GM18868 (cell line): ENCODE data around the gene TAF5L.
A peak's percentile ranks its signal among the peaks of the same experiment; 100 is the strongest.
"Not testable (repeated sequence)": the region's sequence is repeated elsewhere in the genome, so short reads cannot be mapped to it uniquely, and the experiment has no call there.

ENCODE experiments used
- ATAC-seq: cut with Tn5 transposase; IDR thresholded peaks from one replicate; pipeline ENCODE4 v1.9.1; 2021; ENCODE audit warnings: mild to moderate bottlenecking, moderate library complexity; ENCODE audit not compliant: unreplicated experiment

TAF5L gene

DNA sequence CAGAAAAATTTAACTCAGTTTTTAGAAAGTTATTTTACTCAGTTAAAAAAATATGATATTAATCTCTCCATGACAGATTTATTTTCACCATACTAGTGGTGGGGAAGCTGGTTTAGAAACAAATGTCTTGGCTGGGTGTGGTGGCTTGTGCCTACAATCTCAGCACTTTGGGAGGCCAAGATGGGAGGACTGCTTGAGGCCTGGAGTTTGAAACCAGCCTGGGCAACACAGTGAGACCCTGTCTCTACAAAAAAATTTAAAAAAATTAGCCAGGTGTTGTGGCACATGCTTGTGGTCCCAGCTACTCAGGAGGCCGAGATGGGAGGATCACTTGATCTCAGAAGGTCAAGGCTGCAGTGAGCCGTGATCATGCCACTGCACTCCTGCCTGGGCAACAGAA lies 17.3 kb downstream of the TAF5L start:
- no peak for ATAC-seq

DNA sequence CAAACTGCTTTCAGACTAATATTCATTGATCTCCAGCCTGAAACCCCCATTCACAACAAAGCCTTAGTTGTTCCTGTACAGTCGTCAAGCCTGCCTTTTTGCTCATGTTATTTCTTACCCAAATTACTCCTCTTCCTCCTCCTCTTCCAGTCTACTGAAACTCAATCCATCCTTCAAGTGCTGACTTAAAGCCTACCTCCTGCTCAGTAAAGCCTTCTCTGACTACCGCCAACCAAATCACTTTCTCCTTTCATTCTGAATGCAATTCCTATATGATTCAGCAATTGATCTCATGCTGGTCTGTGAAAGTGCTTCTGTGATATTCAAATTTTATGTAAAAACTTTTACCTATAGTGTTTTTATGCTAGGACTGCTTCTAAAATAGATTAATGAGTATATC lies 18.6 kb downstream of the TAF5L start:
- ATAC-seq, result no peak

DNA sequence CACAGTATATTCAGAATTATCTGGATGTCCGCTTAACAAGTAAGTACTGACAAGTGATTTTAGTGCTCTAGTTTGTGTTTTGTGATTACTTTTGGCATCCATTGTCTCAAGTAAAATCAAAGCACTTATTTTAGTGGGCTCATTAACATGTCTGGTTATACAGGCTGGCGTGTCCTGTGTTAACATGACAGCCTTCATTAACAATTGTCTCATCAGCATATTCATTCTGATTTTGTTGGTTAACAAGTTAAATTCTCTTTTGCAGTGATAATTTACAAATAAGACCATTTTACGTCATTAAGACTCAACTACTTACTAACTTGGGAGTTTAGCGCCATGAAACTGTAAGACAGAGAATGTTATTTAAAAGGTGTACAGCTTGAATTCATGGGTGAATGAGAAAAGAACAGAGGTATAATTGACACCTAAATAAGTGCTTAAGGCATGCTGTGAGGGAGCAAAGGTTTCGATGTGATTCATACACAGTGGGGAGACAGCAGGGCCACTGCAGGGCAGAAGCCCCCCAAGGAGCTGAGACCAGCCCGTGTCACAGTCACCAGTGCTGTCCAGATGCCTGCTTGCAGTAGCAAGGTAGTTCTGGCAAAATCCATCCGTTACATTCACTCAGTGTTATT lies 22.4 kb downstream of the TAF5L start:
- no peak for ATAC-seq

DNA sequence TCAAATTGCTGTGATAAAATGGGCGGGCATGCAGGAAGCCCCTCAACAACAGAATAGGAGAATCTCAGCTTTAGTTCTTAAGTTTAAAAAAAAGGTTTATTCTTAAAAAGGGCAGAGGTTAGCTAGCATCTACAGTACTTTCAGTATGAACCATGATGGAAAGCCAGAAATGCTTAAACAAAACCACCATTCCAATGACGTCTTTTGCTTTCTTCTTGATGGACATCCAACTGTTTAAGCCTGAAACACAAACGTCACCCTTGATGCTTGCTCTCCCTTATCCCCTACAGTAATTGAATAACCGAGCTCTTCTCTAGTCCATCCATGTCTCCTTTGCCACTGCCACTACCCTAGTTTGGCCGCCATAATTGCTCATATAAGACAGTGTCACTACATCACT lies 25.7 kb downstream of the TAF5L start:
- no peak for ATAC-seq

DNA sequence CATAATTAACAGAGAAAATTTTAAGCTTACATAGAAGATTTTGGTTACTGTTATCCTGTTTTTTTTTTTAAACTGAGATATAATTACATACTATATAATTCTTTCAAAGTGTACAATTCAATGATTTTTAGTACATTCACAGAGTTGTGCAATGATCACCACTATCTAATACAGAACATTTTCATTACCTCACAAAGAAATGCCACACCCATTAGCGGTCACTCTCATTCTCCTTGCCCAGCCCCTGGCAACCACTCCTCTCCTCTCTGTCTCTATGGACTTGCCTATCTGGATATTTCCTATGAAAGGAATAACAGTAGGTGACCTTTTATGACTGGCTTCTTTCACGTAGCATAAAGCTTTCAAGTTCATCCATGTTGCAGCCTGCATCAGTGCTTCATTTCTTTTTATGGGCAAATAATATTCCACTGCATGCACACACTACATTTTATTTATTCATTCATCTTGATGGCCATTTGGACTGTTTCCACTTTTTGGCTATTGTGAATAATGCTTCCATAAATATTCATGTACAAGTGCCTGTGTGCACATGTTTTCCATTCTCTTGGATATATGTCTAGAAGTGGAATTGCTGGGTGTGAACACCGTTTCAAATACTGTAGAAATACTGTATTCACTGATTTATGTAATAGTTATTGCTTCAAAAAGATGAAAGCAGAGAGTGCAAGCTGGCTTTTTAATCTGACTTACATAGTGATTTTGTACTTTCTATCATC lies 26.5 kb downstream of the TAF5L start:
- no peak for ATAC-seq

DNA sequence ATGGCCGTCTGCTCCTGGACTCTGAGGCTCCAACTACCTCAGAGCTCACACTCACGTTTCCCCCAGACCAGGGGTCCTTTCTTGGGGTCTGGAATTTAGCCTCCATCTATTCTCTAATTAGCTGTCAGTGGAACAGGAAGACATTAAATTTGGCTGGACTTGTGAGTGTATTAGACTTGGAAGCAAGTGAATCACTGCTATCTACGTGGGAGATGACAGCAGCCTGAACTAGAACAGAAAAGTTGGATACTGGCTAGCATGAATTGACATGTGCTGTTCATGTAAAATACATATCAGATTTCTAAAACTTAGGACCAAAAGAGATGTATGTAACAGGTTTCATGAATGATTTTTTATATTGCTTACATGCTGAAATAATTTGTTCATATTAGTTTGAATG lies 28.0 kb downstream of the TAF5L start:
- no peak for ATAC-seq

DNA sequence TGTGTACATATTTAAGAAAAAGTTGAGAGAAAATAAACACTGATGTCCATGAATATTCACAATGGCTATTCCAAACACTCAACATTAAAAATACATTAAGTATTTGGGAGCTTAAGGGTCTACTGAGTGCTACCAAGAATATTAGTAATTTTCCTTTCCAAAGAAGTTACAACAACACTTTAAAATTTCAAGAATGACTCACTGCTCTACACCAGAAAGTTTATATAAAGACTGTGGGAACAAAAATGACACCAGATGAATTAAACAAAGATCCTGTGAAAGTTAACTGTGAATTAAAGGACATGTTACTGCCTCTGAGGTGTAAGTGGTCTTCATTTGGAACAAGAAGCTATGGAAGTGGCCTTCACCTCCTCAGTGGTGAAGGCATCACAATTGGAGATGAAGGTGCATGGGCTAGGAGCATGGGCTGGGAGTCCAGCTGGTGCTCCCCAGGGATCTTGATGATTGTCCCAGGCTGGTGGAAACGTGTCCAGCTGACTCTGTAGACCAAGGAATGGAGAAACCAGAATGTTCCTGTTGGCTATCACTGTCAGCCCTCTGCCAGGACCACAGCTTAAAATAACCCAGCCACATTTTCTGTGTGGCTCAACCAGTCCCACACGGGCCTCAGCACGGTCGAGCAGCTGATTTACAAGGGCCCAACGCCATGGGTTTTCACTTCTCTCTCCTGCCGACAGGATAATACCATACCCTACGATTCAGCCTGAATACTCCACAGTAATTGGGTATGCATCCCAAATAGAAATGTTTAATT lies 28.8 kb downstream of the TAF5L start:
- ATAC-seq, result no peak

DNA sequence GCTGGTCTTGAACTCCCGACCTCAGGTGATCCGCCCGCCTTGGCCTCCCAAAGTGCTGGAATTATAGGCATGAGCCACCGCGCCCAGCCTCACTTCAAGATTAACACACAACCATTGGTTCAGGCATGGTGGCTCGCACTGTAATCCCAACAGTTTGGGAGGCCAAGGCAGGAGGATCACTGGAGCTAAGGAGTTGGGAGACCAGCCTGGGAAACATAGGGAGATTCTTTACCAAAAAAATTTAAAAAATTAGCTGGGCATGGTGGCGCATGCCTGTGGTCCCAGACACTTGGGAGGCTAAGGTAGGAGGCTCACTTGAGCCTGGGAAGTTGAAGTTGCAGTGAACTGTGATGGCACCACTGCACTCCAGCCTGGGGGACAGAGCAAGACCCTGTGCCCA lies 30.0 kb downstream of the TAF5L start:
- ATAC-seq, result not testable (repeated sequence)

DNA sequence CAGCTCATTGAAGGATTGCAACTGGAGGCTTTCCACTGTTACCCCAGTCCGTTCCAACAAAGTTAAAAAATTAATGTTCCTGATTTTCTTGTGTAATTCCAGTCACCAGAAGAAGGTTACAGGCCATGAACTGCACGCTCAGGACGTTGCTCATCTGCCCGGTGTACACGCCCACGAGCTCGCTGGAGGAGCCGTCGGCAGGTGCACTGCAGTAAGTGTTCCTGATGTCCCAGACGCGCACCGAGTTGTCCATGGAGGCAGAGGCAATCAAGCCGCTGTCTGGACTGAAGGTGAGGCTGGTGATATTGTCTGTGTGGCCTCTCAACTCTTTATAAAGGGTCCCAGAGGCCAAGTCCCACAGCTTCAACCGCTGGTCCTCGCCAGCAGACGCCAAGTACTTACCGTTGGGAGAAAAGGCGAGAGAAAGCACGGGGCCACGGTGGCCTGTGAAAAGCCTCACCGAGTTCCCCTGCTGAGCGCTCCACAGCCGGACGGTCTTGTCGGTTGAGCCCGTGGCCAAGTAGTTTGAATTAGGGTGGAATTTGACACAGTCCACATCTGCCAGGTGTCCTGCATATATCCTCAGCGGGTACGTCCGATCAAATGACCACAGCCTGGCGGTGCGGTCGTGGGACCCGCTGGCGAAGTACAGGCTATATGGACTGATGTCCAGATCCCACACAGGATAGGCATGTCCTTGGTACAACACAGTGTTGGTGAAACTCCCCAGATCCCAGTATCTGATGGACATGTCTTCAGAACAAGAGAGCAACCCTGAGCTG lies 31.5 kb downstream of the TAF5L start:
- ATAC-seq, result no peak

DNA sequence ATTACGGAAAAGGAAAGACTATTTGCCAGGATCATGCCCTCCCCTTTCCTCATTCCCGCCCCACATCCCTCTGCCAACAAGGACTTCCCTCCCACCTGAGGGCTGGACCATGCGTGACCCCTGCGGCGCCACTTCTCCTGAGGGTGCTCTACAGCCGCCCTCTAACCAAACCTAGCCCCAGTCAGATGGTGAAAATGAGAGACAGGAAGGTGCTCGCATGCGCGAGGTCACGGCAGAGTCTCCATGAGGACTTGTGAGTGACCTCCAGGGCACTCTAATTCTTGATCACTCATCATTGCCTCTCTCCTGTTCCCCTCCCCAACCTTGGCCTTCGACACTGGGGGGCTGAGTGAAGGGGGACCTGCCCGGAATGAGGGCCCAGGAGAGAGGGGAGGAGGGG lies 32.1 kb downstream of the TAF5L start:
- no peak for ATAC-seq

DNA sequence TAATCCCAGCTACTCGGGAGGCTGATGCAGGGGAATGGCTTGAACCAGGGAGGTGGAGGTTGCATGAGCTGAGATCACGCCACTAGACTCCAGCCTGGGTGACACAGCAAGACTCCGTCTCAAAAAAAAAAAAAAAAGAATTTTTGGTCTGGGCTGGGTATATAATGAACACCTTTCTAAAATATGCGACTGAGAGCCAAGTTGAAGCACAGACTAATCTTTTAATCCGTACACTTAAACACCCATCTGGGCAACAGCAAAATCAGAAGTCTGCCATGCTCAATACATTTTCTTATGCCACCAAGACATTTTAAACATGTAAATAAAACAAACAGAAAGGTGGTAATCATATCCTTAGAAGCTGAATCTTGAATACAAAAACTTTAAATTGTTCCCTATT lies 35.8 kb downstream of the TAF5L start:
- ATAC-seq, result no peak

DNA sequence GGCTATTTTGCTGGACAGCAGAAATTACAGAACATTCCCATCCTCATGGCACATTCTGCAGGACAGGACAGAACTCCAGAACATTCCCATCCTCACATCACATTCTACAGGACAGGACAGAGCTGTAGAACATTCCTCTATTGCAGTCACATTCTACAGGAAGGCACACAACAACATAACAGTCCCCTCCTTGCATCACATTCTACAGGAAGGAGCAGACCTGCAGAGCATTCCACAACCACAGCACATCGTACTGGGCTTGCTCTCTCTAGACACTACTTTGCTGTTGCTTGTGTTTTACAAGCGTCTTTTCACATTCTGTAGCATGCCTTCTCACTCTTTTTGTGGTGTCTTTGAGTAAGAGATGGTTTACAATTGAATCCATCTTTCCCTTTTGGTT lies 40.6 kb downstream of the TAF5L start:
- no peak for ATAC-seq

DNA sequence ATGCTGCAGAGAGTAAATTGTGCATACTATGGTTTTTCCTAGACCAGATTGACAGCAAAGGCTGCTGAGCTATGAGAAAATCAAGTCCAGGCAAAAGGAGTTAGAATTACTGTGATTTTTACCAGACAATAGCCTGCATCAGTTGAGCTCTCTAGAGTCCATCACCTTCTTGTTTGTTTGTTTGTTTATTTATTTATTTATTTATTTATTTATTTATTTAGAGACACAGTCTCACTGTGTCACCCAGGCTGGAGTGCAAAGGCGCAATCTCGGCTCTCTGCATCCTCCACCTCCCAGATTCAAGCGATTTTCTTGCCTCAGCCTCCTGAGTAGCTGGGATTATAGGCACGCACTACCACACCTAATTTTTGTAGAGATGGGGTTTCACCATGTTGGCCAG lies 43.2 kb downstream of the TAF5L start:
- ATAC-seq, result no peak

DNA sequence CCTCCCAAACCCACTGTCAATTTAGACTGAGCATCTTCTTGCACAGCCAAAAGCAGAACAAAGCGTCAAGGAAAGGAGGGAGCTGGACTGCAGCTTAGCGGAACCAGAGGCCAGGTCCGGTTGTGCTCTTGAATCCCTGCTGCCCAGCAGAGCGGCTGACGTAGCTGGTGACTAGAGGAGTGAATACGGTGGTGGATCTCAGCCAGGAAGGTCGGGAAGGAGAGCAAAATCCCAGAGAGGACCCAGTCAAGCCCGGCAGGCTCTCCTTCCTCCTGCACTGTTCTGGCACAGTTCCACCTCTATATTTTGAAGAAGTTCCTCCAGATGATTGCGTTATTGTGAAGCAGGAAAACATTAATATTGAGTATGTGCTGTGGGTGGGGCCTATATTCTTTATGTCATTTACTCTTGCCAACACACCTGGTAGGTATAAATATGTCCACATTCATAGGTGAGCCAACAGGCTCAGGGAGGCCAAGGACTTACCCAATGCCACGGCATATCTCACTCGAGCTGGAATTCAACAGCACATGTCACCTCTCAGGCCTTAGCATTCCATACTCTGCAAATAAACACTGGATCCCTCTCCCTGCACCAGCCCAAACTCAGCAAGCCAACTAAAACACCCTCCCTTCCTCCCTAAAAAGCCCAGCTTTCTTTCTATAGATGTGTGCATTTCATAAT lies 43.8 kb downstream of the TAF5L start:
- ATAC-seq, result no peak

DNA sequence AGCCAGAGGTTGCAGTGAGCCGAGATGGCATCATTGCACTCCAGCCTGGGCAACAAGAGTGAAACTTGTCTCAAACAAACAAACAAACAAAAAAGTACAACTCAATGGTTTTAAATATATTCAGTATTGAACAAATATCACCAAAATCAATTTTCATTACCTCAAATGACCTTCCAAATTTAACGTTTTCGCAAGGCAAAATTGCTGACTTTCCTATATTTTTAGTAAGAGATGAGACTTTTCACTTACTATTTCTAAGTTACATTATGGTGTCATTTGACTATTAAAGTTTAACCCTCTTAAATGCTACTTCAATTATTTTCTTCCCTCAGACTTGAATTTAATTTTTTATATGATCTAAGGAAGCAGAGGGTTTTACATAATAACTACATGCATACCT lies 44.4 kb downstream of the TAF5L start:
- no peak for ATAC-seq

DNA sequence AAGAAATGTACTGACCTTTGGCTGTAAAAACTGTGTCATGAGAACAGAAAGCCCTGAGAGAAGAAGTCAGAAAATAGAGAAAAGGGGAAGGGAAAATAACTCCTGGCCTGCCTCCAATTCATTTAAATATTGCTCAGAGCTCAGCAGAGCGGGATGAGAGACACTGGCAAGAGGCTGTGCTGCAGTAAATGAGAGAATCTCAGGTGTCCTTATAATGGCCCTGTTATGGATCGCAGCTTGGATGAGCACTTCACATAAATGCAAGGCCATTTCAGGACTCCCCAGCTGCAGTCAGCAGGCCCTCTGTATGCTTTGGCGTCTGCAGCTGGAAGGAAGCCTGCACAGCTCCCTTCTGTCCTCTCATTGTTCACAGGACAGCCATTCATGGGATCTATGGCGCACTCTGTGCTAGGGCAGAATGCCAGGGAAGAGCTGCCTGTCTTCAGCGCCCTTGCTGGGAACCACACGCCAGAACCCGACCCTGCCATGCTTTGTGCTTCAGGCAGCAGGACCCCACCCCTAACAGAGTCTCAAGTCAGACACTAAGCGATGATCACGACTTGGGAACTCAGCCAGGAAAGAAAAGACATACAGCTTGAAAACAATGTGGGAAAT lies 46.8 kb downstream of the TAF5L start:
- peak; percentile 95 for ATAC-seq

DNA sequence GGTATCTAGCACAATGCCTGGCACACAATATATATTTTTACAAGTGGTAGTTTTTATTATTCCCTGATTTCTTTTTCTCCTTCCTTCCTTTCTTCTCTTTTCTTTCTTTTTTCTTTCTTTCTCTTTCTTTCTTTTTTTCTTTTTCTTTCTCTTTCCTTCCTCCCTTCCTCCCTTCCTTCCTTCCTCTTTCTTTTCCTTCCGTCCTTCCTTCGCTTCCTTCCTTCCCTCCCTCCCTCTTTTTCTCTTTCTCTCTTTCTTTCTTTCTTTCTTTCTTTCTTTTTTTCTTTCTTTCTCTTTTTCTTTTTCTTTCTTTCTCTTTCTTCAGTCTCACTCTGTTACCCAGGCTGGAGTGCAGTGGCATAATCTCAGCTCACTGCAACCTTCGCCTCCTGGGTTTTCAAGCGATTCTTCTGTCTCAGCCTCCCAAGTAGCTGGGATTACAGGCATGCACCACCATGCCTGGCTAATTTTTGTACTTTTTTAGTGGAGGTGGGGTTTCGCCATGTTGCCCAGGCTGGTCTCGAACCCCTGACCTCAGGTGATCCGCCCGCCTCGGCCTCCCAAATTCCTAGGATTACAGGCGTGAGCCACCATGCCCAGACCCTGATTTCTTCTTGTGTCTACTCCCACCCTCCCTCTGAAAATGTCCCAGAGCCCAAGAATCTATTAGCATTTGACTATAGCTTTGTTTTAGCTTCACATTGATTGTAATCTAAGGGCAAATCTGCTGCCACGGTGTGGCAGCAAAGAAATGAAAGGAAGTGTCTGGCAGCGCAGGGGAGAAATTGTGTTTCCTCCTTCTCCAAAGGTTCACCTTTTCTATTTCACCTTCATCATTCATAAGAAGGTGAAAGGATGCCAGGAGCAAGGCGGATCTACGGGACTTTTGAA lies 47.5 kb downstream of the TAF5L start:
- ATAC-seq, result peak; percentile 42

DNA sequence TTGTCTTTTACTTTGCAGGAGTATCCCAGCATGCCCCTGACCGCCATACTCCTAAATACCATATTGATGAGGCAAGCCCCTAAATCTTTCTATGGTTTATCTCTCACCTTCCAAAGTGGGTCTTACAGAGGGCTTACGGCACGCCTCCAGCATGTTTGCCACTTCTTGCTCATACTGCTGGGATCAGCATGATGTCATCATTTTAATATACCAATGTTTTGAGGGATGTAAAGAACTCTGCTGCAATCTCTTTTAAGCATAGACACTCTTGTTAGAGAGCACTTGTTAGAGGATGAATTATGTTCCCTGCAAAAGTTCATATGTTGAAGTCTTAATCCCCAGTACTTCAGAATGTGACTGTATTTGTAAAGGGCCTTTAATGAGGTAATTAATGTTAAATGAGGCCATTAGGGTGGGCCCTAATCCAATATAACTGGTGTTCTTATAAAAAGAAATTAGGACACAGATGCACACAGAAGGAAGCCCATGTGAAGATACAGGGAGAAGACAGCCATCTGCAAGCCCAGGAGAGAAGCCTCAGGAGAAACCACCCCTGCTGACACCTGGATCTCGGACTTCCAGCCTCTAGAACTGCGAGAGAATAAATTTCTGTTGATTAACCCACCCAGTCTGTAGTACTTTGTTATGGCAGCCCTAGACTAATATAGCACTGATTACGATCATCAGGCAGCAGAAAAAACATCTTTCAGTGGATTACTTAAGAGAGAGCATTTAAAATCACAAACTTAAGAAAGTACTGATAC lies 51.1 kb downstream of the TAF5L start:
- no peak for ATAC-seq

DNA sequence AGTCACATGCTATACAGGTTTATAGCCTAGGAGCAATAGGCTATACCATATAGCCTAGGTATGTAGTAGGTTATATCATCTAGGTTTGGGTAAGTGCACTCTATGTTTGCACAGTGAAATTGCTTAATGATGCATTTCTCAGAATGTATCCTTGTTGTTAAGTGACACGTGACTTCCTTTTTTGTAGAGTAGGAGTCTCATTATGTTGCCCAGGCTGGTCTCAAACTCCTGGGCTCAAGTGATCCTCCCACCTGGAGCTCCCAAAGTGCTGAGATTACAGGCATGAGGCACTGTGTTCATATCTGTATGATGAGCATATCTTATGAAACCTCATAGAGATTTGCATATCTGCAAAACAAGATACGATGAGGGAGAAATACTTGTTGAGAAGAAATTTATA lies 53.6 kb downstream of the TAF5L start:
- no peak for ATAC-seq
